GM12878 (cell line): ENCODE data around the gene MVB12B.

Experiments
- ATF2 ChIP-seq: IDR thresholded peaks from 2 replicates; pipeline ENCODE4 v1.6.1; 2012; ENCODE audit warnings: low read length, inconsistent platforms
- ATF7 ChIP-seq: fragments of 450-650 bp; IDR thresholded peaks from 2 replicates; pipeline ENCODE4 v1.6.1; 2016; ENCODE audit warnings: low read depth, mild to moderate bottlenecking
- CBFB ChIP-seq: IDR thresholded peaks from 2 replicates; pipeline ENCODE4 v1.6.1; 2016; ENCODE audit warnings: antibody characterized with exemption, low read depth
- CREB1 ChIP-seq: IDR thresholded peaks from 2 replicates; pipeline ENCODE4 v1.6.1; 2012; ENCODE audit warnings: low read depth, mild to moderate bottlenecking, inconsistent platforms
- EP300 ChIP-seq, 2 experiments: fragments of 150-350 bp in 1 of 2; IDR thresholded peaks; 2 replicates each; pipeline ENCODE4 v1.6.1; 2011 to 2012; ENCODE audit warnings: low read depth in 2 of 2, low read length in 2 of 2, borderline replicate concordance in 1 of 2, improper control_type of control experiment in 1 of 2, inconsistent platforms in 1 of 2; ENCODE audit not compliant: control insufficient read depth in 1 of 2
- HCFC1 ChIP-seq: fragments of 150-350 bp; IDR thresholded peaks from 2 replicates; pipeline ENCODE4 v1.6.1; 2014; ENCODE audit warnings: low read length
- JUND ChIP-seq: IDR thresholded peaks from 2 replicates; pipeline ENCODE4 v1.6.1; 2012; ENCODE audit warnings: low read depth, mild to moderate bottlenecking, low read length, improper control_type of control experiment, moderate library complexity
- KDM1A ChIP-seq: fragments of 200-600 bp; sonication (generic); IDR thresholded peaks from 2 replicates; pipeline ENCODE4 v1.6.1; 2016; ENCODE audit warnings: borderline replicate concordance
- POLR2AphosphoS5 ChIP-seq: IDR thresholded peaks from 2 replicates; pipeline ENCODE4 v1.6.1; 2011; ENCODE audit warnings: mild to moderate bottlenecking, low read length, inconsistent platforms
- RAD21 ChIP-seq: IDR thresholded peaks from 2 replicates; pipeline ENCODE4 v1.6.1; 2011; ENCODE audit warnings: mild to moderate bottlenecking, low read depth, low read length, moderate library complexity; ENCODE audit not compliant: insufficient read depth
- SIN3A ChIP-seq: IDR thresholded peaks from 2 replicates; pipeline ENCODE4 v1.6.1; 2012; ENCODE audit warnings: low read depth, low read length, improper control_type of control experiment
- SRF ChIP-seq, 2 experiments: IDR thresholded peaks; 2 replicates each; pipeline ENCODE4 v1.6.1; 2011; ENCODE audit warnings: low read depth in 2 of 2, low read length in 2 of 2, mild to moderate bottlenecking in 1 of 2, moderate library complexity in 1 of 2
- TF ChIP-seq, protein P1 (sequence below), 3 experiments: IDR thresholded peaks in 2 of 3; conservative IDR thresholded peaks in 1 of 3; 2 replicates each; pipeline ENCODE4 v1.5.1; 2011; ENCODE audit warnings: low read depth in 3 of 3, low read length in 3 of 3, mild to moderate bottlenecking in 3 of 3, control low read depth in 2 of 3, moderate library complexity in 2 of 3, inconsistent platforms in 1 of 3, mixed read lengths in 1 of 3; ENCODE audit not compliant: control insufficient read depth in 2 of 3, insufficient read depth in 1 of 3; ENCODE audit errors: extremely low read depth in 1 of 3

- TF ChIP-seq ATF2 (no peak), POLR2AphosphoS5 (no peak), RAD21 (no peak), JUND (no peak), KDM1A (no peak), SIN3A (no peak), EP300 (IDR thresholded peaks at IDR 0.05; ENCODE audit: borderline replicate concordance in 1 of 2, control insufficient read depth in 1 of 2, low read depth in 2 of 2, low read length in 2 of 2) (no peak), SRF (IDR thresholded peaks at IDR 0.05; ENCODE audit: low read depth in 2 of 2, low read length in 2 of 2) (no peak), CREB1 (no peak), CBFB (no peak), HCFC1 (no peak), ATF7 (no peak)
- TF ChIP-seq, protein P1, sequence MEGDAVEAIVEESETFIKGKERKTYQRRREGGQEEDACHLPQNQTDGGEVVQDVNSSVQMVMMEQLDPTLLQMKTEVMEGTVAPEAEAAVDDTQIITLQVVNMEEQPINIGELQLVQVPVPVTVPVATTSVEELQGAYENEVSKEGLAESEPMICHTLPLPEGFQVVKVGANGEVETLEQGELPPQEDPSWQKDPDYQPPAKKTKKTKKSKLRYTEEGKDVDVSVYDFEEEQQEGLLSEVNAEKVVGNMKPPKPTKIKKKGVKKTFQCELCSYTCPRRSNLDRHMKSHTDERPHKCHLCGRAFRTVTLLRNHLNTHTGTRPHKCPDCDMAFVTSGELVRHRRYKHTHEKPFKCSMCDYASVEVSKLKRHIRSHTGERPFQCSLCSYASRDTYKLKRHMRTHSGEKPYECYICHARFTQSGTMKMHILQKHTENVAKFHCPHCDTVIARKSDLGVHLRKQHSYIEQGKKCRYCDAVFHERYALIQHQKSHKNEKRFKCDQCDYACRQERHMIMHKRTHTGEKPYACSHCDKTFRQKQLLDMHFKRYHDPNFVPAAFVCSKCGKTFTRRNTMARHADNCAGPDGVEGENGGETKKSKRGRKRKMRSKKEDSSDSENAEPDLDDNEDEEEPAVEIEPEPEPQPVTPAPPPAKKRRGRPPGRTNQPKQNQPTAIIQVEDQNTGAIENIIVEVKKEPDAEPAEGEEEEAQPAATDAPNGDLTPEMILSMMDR (IDR thresholded peaks at IDR 0.05 in 2 of 3, conservative IDR thresholded peaks at IDR 0.05 in 1 of 3; ENCODE audit: control insufficient read depth in 2 of 3, extremely low read depth in 1 of 3, insufficient read depth in 1 of 3, low read depth in 3 of 3, low read length in 3 of 3) = no peak
These were observed 197.9 kb downstream of the MVB12B start for GRCh38 chr9:126524353-126525077.
